HG03060 (cell line): ENCODE data around the gene CPNE4.
A peak's percentile ranks its signal among the peaks of the same experiment; 100 is the strongest.
"Not testable (repeated sequence)": the region's sequence is repeated elsewhere in the genome, so short reads cannot be mapped to it uniquely, and the experiment has no call there.

Experiments used
- ATAC-seq: cut with Tn5 transposase; IDR thresholded peaks from one replicate; pipeline ENCODE4 v1.9.1; 2021; ENCODE audit warnings: low read depth, moderate number of reproducible peaks; ENCODE audit not compliant: unreplicated experiment

Gene CPNE4

DNA sequence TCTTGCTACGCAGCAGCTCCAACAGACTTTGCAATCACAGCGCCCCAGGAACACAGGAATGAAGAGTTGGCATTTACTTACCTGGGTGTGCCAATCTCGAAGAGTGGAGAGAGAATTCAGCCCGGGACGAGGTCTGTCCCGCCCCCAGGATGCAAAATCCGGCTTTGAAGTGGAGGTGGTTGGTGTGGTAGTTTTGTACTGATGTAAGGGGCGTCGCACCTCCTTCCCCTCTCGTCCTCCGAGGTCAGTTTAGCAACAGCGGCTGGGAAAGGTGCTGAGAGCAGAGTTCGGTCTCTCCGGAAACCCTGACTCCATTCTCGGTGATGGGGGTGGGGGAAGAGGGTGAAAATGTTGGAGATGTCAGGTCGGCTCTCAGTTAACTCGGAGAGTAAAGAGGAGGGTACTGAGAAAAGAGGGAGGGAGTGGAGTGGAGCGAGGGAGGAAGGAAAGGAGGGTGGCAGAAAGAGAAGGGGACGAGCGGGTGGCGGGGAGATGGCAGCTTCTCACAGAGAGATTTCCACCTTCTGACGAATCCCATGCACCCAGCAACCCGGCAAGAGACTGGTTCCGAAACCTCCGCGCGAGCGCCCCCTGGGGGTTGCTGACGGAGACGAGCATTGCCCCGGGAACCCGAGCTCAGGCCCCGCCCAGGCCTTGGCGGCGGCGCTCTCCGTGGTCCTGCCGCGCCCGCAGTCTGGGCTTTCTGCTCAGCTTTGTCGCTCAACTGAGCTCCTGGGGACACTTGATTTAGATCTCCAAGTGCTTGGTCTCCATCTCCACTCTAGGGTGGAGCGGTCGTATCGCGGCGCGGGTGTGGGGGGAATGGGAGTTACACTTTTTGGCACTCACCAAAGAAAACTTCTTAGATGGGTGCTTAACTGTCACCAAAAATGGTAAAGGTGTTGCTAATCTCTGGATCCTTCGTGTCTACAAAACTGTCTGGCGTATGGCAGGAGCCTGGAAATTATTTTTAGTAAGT lies at the start of gene CPNE4:
Gene CPNE4, minus strand, starts transcription at position 529 of the 979 bp plus-strand sequence.
- no peak for ATAC-seq

DNA sequence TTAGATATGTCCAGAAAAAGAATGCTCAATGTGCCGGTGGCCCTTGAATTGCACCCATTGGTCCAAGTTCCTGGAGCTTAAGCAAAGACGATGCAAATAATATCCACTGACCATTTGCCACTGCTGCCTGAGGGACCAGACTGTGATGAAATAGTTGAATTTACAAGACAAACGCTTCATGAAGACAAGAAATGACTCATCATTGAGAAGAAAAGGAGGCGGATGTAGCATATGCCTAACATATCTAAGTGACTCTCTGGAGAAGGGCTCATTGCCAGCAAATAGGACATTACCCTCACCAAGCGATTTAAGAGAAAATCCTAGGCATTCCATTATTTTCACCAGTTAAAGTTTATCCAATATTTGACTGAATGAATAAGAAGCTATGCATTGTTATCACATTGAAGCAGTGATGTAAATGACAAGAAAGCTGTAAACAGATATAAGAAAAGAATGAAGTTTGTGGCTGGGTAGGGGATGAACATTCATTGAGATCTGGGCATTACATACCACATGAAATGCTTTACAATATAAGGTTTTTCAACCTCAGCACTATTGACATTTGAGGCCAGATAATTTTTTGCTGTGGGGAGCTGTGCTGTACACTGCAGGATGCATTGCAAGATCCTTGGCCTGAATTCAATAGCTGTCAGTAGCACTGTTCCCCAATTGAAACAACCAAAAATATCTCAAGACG lies 48.9 kb upstream of the CPNE4 start:
- no peak for ATAC-seq

DNA sequence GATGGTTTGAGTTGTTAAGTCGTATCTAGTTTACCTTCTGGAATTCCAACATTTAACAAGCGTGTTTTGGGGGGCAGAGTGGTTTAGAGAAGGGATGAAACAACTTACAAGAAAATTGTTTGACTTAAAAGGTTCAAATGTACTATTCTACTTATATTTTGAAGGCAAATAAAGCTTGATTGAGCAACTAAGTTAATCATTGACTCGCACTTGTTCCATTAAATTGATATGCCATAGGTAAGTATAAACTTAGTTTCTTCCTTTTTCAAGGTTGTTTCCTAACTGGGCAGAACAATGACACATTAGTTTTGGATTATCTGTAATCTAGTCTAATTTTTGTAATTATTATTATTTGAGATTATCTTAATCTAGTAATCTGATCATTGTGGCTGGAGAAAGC lies 48.3 kb upstream of the CPNE4 start:
- ATAC-seq = no peak

DNA sequence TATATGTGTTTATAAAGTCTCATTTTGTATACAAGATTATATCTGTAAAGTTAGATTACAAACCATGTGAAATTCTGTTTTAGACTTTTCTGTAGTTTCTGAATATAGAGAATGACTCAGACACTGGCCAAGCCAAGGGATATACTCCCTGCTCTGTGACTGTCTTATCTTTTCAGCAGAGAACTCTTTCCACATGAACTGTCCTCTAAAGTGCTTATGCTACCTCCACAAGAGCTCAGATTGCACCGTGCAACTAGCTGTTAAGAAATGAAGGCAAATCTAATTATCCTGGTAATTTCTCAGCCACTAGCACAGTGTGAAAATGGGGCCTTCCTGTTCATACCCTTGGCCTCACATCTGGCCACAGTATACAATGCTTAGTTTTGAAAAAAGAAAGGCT lies 44.3 kb upstream of the CPNE4 start:
- ATAC-seq = no peak

DNA sequence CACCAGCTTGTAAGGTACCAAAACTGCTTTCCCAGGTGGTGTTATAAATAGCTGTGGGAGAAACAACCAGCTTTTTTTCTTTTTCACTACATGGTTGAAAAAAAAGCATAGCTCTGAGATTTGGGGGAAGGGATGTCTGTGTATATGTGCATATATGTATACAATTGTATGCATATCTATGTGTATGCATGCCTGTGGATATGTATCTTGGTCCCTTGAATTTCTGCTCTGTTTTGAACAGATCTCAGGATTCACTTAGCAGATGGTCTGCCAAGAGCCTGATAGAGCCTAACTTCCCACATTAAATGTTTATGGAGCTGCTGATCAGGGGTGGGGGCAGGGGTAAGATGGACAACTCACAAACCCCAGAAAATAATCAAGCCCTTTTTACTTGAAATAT lies 39.0 kb upstream of the CPNE4 start:
- no peak for ATAC-seq

DNA sequence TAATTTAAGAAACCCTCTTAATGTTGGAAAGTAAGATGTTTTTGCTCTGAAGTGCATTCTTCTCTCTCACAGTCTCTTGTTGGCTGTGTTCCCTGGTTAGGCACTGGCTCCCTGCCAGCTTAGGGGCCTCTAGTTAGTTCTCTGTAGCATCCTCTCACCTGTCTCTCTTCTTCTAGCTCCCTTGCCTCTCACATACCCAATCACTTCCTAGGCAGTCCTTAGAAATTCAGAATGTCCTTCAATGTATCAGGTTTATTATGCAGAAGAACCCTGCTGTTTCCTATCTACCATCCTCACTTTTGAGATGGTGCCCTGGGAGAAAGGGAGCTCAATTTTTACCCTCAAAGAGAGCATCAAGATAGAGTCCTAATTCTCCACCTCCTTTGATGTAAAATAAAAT lies 36.2 kb upstream of the CPNE4 start:
- no peak for ATAC-seq

DNA sequence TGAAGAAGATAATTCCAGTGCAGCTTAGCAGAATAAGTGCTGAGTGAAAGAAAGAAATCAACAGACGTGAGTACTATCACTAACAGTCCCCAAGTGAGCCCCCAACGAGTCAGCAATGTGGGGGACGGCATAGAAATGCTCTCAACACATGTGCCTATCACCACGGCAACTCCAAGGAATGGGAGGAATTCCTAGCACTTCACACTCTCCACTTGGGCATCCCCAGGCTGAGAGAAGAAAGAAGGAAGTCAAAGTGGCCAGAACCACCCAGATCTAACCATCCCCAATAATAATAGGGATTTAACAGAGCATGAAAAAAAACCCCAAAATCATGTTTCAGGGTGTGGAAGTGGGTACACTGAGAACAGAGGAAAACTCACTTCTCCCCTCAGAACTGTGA lies 29.3 kb upstream of the CPNE4 start:
- ATAC-seq = no peak

DNA sequence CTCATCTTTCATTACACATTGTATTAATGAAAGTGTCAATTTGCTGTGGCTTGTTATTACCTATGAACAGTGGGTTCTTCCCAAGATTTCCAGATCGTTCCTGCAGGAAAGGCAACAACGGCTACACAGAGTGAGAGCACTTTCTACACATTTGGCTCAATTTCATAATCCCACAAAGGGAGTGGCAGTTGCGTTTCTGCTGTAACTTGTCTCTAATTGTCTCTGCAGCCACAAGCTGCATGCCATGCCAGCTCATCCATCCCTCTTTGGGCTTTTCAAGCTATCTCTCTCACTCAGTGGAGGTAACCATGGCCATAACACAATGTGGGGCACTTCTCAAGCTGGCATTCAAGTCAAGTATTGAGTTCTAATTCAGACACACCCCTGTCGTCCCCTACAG lies 27.7 kb upstream of the CPNE4 start:
- no peak for ATAC-seq

DNA sequence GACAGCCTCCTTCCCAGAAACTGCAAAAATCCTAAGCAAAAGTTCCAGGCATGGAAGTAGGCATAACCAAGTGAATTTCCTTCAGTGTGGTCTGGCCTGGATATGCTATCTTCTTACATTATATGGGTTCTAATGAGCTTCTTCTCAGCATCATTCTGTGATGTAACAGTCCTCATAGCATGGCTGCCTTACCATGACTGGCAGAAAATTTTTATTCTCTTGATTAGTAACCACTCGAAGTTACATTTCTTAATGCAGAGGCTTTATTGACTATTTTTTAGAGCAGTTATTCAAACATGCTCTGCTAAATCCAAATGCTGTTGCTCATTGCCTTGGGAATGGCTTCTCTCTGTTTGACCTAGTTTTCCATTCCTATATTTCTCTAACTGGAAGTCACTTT lies 21.1 kb upstream of the CPNE4 start:
- no peak for ATAC-seq

DNA sequence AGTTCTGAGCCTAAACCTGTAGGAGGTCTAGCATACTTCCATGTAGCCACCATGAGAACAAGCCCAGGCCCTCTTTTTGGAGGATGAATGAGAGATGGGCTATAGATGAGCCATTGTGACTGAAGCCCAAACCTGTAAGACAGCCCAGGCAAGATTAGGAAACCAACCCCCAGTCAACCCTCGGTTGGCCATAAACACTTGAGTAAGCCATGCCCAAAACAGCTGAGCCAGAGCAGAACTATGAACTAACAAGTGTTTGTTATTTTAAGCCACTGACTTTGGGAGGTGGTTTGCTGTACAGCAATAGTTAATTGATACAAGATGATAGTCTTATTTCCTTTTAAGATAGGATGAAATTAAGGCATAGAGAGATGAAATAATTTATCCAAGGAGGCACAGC lies 12.4 kb upstream of the CPNE4 start:
- no peak for ATAC-seq

DNA sequence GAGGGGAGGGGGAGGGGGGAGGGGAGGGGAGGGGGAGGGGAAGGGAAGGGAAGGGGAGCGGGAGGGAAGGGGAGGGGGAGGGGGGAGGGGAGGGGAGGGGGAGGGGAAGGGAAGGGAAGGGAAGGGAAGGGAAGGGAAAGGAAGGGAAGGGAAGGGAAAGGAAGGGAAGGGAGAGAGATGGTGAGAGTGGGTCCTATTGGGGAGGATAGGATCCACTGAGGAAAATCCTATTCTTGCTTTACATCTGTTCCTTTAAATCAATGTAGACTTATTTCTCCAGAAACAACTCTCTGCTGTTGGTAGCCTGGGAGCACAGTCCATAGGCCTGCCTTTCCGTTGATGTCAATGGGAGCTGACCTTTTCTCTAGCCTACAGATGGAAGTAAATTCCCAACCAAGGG lies 10.1 kb upstream of the CPNE4 start:
- not testable (repeated sequence) for ATAC-seq

DNA sequence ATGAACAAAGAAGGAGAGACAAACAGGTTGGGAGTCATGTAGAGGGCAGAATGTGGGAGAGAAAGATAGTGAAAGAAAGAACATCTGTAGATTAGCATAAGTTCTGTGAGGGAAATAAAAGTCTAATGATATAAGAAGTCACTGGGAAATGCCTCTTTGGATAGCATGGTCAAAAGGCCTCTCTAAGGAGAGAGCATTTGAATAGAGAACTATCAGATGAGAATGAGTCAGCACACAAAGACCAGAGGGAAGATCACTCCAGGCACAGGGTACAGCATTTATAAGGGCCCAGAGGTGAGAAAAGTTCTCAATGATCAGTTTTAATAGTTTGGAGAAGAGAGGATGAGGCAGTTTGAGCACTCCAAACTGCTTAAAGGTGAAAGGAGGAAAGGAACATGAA lies 7.9 kb upstream of the CPNE4 start:
- ATAC-seq = no peak

DNA sequence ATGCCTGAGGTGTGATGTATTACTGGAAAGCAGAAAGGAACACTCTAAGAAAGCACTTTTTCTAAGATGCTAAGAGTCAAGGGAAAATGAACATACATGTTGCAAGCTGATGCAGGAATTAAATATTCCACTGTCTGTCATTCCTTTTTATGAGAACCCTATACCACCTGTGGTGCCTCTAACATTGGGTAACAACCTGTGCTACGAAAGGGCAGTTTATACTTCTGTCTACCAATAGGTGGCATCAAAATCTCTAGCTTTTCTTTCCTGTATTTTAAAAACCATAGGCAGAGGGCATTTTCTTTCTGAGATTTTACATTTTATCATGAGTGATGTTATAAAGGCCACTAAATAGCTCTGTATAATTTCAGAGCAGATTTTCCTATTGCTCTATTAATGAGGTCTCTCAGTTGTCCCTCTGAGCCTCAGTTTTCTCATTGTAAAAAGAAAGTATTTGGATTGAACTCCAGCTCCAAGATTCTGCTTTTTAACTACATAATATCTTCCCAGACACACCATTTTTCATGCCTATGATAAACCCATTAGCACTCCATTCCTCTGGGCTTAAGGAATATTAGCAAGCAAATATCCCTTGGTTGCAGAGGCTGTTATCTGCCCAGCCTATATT lies 3.5 kb upstream of the CPNE4 start:
- ATAC-seq = no peak

DNA sequence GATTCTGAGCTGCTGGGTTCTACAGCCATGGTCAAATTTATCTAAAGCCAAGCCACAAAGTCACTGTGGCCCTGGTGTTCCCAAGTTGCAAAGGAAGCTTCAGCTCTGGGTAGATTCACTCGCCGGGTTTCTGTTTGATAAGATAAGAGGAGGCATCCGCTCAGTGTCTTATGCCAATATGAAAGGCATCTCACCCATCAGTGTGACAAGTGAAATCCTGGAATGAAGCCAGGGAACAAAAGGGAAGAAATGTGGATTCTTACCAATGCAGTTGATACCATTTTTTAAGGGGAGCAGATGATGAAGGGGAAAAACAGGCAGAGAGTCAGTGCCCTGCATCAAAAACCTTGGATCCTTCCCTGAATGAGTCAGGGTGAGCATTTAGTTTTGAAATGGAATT lies 2.8 kb upstream of the CPNE4 start:
- ATAC-seq = no peak

DNA sequence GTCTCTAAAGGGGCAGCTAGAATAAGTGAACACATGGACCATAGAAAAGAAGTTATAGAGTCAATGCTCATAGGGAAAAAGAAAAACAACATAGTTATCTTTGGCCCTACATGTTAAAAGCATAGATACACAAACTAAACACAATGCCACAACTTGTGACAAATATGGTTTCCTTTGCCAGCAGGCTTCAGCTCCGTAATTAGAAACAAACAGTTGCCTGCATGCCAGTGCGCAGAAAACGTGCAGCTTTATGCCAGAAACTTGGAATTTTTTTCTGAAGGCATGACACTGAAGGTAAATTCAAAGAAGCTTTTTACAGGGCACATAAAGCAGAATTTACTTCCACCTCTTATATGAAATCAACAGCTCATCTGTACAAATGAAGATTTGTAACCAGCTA lies 2.2 kb upstream of the CPNE4 start:
- no peak for ATAC-seq

DNA sequence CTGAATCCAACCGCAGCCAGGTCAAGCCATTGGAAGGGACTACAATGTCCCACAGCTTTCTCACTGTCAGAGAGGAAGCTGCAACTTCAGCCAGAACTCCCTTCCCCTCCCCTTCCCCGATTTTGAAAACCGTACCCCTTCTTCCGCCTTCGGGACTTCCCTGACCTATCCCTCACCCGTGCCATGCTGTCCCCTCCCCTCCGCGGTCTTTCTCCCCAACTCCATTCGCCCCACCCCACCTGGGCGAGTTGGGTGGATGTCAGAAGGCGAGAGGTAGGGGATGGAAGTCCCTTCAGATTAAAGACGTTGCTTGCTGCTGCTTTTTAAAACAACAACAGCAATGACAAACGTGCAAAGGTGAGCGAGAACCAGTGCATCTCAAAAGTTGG lies 723 bp downstream of the CPNE4 start:
- ATAC-seq = no peak

DNA sequence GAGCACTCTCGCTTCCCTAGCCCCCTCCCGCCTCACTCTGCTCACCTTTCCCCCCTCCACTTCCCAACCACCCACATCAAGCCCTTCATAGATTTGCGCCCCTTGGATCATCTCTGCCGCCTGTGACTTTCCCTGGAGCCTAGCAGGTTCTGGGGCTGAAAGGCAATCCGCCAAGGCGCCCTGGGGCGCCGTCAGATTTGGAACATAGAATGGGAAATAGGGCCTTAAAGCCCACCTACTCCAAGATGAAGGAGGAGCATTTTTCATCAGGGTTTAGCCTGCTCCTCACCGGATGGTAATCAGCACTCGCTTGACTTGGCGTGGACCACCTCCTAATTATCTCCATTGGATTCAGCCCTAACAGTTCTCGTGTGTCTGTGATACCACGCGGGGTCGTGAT lies 1.3 kb downstream of the CPNE4 start:
- no peak for ATAC-seq

DNA sequence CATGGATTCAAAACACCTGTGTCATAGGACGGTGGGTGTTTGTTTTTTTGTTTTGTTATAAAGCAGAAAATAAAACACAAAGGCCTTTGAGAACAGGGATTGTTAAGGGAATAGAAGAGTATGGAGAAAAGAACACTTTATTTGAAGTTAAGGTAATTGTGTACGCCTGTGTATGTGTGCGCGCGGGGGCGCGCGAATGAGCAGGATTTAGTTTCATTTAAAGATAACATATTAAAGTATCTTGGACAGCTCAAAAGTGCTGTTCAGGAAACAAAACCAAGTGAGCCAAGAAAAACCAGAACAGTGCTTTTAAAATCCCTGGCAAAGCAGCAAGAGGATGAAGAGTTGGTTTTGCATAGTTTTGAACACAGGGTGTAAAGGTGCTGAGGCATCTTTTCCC lies 1.9 kb downstream of the CPNE4 start:
- ATAC-seq = no peak

DNA sequence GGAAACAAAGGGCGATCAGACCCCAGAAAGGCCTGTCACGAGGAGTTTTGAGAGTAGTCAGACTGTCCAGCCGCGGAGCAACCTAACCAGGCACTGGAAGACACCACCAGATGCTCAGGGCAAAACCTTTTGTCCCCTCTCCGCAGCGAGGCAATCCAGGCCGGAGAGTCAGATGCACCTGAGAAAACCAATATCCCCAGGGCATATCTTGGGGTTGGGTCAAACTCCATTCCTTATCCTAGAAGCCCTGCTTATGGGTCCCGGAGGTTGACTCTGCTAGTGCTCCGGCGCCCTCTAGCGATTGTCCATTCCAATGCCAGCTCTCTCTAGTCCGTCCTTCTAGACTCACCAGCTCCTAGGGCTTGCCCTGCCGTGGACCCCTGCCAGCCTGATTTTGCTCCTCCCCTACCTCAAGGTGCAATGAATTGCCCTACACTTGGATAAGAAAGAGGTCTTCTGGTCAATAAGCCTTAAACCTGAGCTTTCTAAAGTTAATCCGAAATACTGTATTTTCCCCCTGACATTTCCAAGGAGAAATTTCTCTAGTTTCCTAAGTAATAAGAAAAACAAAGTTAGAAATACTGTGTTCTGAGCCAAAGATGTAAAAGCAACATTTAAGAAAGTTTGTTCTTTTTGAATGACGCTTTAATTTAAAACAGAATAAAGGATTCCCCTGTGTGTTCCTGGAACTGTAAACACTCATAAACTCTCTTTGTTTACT lies 5.5 kb downstream of the CPNE4 start:
- ATAC-seq = peak; percentile 65

DNA sequence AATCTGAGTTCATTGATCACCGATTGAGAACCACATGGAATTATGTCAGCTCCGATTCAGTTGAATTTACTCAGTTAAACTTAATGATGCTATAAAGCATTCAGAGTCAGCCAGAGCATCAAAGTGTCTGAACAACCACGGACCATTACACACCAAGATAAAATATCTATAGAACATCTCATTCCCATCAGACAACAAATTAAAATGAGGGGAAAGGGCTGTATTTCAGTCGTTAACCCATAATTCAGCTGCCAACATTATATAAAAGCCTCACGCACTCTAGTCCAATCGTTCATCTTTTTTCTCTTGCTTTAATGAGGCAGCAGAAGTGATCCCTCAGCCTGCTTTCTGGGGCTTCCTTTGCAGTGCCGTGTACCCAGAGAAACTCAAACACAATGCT lies 11.9 kb downstream of the CPNE4 start:
- ATAC-seq = no peak

DNA sequence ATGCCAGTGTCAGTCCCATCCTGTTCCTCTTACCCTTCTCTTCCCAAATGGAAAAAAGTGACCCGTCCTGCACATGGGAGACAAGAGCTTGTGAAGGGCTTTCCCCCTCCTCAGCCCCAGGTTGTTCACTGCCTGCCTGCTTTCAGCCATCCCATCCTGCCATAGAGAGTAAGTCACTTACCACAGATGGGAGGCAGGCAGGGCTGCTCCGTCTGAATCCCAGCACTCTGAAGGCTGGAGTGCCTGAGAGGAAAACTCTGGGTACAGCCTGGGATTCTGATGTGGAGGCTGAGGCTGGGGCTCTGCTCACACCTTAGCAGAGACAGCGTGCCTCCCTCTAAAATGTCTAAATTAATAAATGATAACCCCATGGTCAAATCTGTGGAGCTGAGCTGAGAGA lies 14.8 kb downstream of the CPNE4 start:
- no peak for ATAC-seq
